NCI-H446 (cell line): ENCODE measurements around the gene SDK1.
"Not testable (repeated sequence)": the region's sequence is repeated elsewhere in the genome, so short reads cannot be mapped to it uniquely, and the experiment has no call there.

Experiments
- DNase-seq, 2 experiments: peaks; one replicate each; lab custom pipeline; 2025; lab: John Stamatoyannopoulos, UW

SDK1 gene

DNA sequence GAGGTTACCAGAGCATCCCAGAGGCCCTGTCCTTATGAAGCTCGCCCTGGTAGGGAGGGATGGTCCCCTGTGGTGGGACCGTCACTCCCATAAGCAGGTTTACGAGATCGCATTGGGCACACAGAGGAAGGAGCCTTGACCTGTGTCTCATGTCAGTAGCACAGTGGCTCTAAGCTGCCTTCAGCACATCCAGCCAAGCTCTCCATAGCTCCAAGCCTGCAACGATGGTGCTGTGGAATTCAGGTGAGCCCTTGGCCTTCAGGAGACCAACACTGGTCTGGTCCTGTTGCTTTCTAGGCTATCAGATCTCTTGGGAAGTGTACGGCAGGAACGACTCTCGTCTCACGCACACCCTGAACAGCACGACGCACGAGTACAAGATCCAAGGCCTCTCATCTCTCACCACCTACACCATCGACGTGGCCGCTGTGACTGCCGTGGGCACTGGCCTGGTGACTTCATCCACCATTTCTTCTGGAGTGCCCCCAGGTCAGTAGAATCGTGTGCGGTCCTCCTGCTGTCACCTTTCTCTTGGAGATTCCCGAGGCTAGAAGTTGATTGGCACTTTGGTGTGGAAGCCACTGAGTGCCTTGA is 775.7 kb downstream of the SDK1 start:
- DNase-seq: no peak

DNA sequence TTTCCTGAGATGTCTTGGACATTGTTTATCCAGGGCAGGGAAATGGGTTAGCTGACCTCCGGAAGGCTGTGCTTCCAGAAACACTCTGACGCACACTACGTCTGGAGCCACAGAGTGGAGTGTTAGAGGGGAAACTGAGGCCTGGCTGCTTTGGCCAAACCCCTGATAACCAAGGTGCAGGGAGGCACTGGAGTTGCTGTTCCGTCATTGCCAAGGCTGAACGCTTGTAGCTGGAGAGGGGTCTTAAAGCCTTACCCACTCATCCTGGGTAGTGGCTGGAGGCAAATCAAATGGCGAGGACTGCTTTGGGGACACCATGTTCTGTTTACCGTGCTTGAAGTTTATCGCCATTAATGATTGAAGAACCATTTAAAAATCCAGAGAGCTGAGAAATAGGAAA is 776.9 kb downstream of the SDK1 start:
- no peak for DNase-seq

DNA sequence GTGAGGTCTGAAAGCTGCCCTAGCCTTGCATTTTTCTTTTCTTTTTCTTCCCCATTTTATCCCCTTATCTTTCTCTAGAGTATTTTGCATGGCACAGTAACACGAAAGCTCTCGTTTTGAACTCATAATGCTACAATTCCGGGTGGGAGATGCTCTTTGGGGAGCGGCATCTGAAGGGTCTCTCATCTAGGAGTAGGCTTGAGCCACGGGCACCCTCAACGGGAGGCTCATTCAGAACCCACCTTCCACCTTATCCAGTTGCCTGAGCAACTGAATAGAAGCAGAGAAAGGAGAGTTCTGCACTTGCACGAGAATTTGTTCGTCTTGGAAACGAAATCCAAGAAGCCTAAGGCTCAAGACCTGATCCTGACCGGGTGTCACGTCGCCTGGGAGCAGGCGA is 777.5 kb downstream of the SDK1 start:
- DNase-seq: no peak

DNA sequence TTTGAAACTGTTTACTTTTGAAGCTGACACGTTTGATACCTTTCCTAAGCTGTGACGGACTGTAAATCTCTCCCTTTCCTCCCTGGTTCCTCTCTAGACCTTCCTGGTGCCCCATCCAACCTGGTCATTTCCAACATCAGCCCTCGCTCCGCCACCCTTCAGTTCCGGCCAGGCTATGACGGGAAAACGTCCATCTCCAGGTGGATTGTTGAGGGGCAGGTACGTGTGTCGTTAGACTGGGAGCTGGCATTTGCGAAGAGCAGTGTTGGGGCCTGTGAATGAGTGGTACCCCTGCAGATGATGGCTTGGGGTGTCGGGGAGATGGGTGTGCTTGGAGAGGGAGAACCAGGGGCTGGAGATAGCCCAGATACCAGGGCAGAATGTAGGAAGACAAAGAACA is 778.3 kb downstream of the SDK1 start:
- no peak for DNase-seq

DNA sequence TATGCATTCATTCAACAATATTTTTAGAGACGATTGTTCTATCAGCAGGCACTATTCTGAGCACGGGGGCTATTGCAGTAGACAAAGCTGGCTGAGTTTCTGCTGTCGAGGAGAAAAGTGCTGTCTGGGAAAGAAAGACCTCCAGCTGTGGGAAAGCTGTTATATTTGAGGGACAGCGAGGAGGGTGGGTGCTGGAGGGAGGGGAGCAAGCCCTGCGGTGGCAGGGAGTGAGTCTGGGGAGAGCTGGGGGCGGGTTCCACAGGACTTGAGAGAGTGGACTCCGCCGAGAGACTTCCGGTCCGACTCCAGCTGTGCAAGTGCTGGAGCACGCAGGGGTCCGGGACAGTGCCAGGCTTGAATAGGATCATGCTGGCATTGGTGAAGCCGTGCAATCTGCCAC is 778.9 kb downstream of the SDK1 start:
- no peak for DNase-seq

DNA sequence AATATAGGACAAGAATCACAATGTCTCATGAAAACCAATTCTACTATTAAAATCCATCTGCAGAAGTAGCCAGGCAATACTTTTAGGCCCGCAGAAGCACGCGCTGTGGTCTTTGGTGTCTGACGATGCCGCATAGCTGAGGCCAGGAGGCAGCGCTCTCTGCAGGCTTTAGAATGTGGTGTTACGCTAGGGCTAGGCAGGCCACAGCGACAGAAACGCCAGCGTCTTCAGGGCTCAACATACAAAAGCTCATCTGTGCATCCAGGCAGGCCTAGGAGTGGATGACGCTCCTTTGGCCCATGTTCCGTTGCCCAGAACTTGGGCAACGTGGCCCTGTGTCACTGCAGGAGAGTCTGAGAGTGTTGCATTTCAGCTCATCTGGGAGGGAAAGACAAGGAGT is 779.9 kb downstream of the SDK1 start:
- no peak for DNase-seq

DNA sequence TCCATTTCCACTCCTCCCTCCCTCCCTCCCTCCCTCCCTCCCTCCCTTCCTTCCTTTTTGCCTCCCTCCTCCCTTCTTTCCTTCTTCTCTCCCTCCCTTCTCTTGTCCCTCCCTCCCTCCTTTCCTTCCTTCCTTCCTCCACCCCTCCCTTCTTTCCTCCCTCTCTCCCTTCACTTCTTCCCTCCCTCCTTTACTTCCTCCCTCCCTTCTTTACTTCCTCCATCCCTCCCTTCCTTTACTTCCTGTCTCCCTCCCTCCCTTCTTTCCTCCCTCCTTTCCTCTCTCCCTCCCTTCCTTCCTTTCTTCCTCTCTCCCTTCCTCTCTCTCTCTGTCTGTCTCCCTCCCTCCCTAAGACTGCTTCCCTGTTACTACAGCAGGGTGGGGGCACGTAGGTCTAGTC is 782.5 kb downstream of the SDK1 start:
- no peak for DNase-seq

DNA sequence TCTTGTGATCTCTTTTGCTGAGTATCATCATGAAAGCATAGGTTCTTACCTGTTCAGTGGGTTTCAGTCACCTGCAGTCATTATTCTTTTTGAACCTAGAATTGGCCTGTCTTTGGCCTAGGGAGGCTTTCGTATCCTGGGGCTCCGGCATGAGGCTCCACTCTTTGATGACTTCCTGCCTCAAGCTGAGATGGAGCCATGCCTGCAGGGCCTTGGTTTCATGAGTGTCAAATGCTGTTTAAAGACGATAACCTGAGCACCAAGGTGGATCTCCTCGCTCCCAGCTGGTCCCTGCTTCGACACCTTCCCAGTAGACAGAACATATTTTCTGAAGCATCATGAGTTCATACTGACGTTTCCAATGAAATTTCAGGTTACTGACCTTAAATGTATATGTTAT is 783.2 kb downstream of the SDK1 start:
- DNase-seq: no peak

DNA sequence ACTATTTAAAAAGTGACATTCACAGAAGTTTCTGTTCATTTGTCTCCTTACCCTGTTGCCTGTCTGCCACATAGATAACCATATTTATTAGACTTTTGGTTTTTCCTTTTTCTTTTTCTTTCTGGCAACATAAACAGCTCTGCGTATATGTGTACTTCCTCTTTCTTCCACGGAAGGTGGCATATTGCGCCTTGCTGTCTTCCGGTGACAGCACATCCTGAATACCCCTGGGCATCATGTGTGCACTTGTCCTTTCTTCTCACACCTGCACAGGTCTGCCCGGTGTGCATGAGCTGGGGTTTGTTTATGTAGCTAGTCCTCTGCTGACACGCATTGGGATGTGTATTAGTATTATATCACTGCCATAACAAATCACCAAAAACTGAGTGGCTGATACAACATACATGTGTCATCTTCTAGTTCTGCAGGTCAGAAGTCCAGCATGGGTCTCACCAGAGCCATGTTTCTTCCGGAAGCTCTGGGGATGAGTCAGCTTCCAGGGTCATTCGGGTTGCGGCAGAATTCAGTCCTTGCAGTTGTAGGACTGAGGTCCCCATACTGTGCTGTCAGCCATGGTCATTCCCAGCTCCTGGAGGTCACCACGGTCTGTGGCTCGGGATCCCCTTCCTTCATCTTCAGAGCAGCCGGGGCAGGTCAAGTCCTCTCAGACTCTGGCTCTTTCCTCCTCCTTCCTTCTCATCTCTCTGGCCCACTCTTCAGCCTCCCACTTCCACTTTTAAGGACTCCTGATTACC is 785.1 kb downstream of the SDK1 start:
- no peak for DNase-seq

DNA sequence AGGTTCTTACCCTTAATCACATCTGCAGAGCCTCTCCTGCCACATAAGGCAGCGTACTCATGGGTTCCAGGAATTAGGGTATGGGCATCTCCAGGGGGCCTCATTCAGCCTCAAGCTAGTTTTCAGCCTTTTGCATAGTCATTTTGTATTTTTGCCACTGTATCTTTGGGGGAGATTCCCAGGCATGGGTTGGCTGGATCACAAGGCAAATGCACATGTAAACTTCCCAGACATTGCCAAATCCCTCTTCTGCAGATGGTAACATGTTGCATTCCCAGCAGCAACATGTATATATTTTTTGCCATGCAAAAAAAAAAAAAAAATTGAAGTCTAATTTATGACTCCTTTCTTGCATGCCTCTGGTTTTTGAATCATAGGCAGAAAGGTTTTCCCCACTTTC is 785.7 kb downstream of the SDK1 start:
- no peak for DNase-seq

DNA sequence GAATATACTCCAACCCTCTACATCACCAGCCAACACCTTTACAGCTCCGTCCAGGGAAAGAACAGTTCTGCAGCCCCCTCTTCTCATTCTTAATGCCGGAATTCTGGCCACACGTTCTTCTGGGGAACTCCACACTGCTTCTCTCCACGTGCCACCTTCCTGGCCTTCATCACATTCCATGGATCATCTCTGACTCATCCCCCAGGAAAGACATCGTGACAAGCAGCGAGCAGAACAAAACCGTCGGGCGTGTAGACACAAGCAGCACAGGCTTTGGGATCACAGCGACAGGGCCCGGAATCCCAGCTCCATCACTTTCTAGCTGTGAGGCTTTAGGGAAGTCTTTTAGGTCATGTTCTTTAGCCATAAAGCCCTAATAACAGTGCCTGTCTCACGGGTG is 790.7 kb downstream of the SDK1 start:
- no peak for DNase-seq

DNA sequence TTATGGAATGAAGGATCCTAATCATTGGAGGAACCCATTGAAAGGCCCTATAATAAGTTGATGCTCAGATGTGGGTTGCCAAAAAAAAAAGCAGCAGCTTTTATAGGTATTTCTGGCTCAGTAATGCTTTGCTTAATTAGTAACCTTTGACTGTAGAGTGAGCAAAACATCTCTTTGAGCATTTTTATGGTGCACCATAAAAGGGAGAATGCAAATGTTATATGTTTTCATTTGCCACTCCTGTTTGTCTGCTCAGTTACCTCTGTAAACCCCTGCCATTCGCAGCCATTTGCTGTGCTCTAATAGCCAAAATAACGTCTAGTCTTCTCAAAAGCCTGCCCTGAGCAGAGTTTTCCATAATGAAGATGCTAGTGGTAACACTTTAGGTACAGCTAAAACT is 792.0 kb downstream of the SDK1 start:
- DNase-seq: no peak

DNA sequence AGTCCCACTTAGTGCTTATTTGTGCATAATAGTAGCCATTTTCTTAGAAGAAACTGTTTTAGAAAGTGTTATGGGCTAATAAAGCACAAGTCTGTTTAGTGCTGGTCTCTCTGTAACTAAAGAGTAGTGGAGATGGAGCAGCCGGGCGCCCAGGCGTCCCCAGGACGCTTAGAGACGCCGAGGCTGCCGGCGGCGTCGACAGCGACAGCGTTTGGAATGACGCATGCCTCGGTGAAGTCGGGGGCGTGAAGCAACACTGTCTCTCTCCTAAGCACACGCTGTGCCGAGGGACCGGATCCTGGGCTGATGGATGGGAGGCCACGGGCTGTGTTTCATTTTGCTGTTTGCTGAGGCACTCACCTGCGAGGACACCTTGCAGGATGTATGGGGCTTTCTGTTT is 792.4 kb downstream of the SDK1 start:
- no peak for DNase-seq

DNA sequence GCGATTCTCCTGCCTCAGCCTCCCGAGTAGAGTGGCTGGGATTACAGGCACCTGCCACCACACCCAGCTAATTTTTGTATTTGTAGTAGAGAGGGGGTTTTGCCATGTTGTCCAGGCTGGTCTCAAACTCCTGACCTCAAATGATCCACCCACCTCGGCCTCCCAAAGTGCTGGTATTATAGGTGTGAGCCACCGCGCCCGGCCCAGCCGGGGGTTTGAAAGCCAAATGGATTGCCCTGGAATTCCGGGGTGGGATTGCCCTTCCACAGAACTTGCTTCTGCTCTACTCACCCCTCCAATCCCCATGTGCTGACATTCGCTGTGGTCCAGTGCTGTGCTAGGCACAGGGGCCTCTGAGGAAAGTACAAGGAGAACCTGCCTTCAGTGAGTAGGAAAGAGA is 793.1 kb downstream of the SDK1 start:
- DNase-seq: not testable (repeated sequence)

DNA sequence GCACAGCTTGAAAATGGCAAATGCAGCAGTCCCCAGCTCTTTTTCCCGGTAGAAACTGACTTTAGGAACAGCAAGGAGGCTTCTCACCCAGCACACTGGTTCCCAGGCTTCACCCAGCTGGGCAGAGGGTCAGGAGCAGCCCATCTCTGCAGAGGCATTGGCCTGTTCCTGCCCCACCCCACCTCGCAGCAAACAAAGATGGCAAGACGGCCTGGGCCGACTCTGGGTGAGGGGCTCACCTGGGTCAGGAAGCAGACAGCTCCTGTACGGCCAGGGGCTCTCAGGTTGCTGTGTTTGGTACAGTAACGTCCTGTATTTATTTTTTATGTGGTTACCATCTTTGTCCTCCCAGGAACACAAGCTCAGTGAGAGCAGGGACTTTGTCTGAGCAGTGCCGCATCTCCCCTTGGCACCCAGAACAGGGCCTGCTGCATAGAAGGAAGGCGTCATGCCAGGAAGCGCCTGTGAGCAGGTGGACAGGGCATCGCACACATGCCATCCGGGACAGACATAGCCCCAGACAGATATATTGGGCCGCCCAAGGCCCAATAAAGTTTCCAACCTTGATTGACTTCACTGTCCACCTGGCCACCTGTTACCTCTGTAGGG is 796.1 kb downstream of the SDK1 start:
- DNase-seq: no peak

DNA sequence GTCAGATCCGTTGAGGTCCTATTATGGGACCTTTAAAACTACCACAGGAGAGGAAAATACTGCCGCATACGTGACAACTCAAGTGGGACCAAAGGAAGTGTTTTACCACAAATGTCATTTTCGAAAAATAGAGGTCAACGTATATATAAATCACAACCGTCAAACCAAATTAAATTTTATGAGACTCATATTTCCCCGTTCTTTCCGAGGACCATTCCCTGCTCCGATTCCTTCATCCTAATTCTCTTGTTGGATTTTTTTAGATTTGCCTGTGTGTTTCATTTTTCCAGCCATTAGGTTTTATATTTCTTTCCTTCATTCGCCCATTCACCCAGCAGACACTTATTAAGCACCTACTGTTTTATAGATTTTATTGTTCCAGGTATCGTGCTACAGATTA is 797.1 kb downstream of the SDK1 start:
- DNase-seq: no peak

DNA sequence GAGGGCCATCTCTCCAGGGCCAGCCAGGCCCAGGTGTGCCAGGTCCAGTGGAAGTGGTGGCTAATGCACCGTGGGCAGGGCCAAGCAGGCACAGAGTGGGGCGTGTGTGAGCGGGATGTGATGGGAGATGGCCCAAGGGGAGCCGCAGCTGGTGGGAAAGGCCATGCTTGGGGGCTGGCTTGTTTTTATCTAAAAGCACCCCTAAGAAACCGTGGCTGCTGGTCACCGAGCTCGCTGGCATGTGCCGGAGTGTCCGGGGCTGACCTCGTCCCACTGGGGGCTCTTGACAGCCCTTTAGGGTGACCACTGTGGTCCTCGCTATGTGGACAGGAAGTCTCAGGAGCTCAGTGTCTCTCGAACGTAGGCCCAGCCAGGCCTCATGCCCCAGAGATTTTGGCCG is 798.6 kb downstream of the SDK1 start:
- DNase-seq: no peak

DNA sequence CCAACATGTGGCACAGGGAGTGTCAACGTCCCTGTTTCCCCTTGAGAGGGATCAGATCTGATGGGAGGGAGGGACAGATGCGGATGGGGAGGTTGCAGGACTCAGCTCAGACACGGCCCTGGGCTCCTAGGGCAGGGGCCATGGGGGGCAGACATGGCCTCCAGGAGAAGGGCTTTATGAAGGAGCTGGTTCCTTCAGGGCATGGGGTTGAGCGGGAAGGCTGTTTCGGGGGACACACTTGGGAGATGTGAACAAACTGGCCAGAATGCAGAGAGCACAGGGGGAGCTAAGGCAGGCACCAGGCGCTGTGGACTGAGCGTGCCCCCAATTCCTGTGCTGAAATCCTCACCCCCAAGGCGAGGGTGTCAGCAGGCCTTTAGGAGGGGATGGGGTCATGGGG is 799.1 kb downstream of the SDK1 start:
- no peak for DNase-seq

DNA sequence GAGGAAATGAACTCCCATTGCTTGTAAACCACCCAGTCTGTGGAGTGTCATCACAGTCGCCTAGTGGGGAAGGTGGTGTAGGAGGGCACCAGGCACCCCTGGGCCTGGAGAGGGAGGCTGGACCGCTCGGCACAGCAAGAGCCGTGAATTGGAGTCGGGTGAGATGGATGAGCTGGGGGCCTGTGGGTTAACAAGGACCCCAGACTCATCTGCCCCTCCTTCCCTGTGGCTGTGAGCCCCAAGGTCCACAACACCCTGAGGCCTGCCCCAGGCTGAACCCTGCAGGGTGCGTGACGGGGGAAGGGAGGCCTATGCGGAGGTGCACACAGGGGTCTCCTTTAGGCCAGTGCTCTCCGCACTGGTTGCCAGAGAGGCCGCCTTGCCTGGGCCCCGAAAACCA is 799.6 kb downstream of the SDK1 start:
- DNase-seq: no peak

DNA sequence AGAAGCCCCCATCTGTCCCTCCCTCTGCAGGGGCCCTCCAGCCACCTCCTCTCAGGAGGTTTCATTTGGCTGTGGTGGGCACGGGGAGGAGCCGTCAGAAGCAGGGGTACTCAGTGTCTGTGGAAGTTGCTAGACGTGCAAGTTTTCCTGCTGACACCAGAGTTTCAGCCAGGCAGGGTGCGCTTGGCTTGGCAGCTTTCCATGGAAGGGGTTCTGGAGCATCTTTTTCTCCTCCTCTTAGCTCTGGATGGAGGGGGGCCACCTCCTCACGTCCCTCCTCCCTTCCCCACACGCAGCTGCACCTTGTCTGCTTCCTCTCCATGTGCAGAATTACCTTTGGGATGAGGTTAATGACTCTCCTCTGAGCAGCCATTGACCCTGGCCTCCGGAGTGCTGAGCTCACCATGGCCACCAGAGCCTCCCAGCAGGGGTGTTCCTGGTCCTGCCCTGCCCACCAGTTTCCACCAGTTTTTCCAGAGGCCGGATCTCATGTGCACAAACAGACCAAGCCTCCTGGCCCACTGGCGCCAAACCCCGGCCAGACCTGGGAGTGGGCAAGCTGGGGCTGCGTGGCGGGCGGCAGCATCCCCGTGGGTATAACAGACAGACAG is 801.3 kb downstream of the SDK1 start:
- no peak for DNase-seq

DNA sequence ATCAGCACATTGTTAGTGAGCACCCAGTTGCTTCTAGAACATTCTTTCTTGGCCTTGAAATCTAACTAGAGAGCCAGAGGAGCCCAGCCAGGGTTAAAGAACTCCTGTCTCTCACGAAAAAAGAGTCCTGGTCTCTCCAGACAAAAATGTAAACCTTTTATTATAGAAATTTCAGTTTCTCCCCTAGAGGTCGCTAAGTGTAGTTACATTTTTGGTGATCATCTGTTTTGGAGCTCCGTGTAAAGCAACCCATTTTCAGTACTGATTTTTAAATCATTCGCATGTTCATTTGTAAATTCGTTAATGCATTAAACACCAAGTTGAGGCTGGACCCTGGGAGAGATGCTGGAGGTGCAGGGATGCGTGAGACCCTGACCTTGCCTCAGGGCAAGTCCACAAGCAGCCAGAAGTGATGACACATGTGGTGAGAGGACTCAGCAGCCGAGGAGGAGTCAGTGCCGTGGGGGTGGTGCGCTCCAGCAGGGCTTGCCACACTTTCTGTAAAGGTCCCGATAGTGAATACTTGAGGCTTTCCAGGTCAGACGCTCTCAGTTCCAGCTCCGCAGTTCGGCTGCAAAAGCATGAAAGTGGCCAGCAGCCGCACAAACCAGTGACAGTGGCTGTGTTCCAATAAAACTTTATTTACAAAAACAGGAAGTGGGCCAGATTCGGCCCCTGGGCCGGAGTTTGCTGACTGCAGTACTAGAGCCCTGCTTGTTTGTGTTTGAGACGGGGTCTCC is 802.5 kb downstream of the SDK1 start:
- DNase-seq: no peak

DNA sequence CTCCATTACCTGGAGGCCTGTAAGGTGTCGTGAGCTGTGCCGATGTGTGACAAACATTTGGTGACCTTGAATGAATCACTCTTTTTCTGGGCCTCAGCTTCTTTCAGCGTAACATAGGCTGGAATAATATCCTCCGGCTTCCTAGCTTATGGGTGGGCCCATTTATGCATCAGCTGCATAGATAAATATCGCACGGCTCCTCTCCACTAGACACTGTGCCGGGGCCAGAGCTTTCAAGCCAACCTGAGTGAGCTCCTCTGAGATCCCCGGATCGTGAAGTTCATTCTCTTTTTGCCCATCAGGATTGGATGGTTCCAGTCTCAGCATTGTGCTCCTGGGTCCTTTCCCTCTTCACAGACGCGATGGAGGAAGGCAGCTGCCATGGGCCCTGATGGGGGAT is 806.8 kb downstream of the SDK1 start:
- no peak for DNase-seq

DNA sequence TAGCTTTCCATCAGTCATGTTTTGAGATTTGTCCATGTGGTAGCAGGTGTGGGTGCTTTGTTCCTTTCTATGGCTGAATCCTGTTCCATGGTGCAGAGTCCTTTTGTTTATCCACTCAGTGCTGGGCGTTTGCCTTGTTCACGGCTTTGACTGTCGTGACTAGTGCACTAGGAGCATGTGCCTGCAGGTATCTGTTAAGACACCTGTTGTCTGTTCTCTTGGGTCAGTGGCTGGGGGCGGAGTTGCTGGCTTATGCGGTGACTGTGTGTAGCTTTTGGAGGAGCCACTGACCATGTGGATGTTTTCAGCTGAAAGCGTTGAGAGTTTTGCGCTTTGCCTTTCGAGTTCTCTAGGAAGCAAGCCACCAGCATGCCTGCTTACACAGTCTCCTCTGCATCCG is 807.9 kb downstream of the SDK1 start:
- DNase-seq: no peak
